Cardiac fibroblast (primary cell): ENCODE data around the gene PLEKHG2.

Experiments
- DNase-seq, 2 donors: peaks; one replicate each; pipeline versions ENCODE4 v3.0.0 to v3.0.0-alpha.2; 2010; ENCODE audit warnings: low read depth in 2 of 2
- H3K4me3 ChIP-seq, 2 donors: replicated peaks in 1 of 2; 1 replicate in 1 of 2; 2 replicates in 1 of 2; pipeline ENCODE4 v1.5.1; 2011; ENCODE audit warnings: low read depth in 2 of 2, low read length in 2 of 2, mild to moderate bottlenecking in 2 of 2, moderate library complexity in 1 of 2
- TF ChIP-seq, protein P1 (sequence below): IDR thresholded peaks from one replicate; pipeline ENCODE4 v1.5.1; 2011; ENCODE audit warnings: low read depth, mild to moderate bottlenecking, low read length, inconsistent platforms

The PLEKHG2 gene

GRCh38 chr19:39411081-39411831 lies 1.2 kb upstream of the PLEKHG2 start:
- peak in 1 of 2 donors; percentile 89 for DNase-seq
- no peak overlapping the region for H3K4me3 ChIP-seq
- TF ChIP-seq, protein P1, sequence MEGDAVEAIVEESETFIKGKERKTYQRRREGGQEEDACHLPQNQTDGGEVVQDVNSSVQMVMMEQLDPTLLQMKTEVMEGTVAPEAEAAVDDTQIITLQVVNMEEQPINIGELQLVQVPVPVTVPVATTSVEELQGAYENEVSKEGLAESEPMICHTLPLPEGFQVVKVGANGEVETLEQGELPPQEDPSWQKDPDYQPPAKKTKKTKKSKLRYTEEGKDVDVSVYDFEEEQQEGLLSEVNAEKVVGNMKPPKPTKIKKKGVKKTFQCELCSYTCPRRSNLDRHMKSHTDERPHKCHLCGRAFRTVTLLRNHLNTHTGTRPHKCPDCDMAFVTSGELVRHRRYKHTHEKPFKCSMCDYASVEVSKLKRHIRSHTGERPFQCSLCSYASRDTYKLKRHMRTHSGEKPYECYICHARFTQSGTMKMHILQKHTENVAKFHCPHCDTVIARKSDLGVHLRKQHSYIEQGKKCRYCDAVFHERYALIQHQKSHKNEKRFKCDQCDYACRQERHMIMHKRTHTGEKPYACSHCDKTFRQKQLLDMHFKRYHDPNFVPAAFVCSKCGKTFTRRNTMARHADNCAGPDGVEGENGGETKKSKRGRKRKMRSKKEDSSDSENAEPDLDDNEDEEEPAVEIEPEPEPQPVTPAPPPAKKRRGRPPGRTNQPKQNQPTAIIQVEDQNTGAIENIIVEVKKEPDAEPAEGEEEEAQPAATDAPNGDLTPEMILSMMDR, result no peak

DNA sequence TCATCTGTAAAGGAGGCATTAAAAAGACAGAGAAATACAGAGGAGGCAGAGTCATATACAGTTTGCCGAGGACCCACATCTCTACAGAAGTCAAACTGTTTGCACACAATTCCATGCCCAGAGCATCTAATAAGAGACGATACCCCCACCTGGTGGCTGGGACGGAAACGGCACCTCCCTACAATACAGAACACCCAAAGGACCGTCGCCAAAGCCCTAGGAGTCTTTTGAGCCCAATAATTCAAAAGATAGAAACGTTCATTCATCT lies 703 bp upstream of the PLEKHG2 start:
- TF ChIP-seq, protein P1, result peak; percentile 93
- peak overlapping the region; percentile 8 to 30 for H3K4me3 ChIP-seq
- peak; percentile 96 for DNase-seq

DNA sequence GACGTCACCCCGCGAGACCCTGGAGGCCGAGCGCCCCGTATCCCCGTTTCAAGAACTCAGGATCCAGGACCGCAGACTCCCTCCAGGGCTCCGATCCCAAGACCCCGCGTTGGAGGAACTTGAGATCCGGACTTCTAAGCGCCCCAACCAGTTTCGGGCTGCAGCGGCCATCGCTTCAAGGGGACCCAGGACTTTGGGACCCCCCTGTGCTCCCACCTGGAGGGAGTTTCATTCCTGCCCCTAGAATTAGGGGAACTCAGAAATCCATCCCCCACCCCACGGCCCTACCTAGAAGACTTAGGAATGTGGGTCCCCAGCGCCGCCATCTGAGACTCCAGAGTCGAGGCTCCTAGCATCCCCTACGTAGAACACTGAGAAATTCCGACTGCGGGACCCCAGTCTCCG lies 400 bp downstream of the PLEKHG2 start:
- DNase-seq, result peak in 1 of 2 donors; percentile 24
- peak overlapping the region; percentile 84 to 87 for H3K4me3 ChIP-seq
- TF ChIP-seq, protein P1, result no peak

GRCh38 chr19:39413272-39413910 lies 922 bp downstream of the PLEKHG2 start:
- DNase-seq, result peak; percentile 57 to 83
- TF ChIP-seq, protein P1, result no peak

DNA sequence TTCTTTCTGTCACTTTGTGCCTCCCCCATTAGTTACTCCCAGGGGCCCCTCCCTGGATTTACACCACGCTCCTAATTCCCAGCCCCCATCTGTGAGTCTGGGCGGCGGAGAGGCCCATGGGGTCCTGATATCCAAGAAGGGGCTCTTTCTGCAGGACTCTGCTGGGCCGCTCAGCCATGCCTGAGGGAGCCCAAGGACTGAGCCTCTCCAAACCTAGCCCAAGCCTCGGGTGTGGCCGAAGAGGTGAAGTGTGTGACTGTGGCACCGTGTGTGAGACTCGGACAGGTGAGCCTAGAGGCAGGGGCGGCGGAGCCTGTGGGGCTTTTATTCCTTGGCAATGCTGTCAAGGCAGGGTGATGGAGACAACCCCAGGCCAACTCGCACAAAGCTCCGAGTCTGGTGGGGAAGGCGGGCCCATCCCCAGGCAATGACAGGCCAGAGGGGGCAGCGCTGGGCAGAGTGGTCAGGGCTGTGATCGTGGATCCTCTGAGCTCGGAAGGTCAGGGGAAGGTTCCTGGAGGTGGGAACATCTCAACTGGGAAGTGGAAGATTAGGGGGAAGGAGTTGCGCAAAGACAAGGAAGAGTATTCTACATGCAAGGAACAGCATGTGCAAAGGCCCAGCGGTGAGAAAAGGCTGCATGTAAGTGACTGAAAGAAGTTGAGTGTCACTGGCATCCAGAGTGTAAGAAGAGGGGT lies 1.6 kb downstream of the PLEKHG2 start:
- H3K4me3 ChIP-seq, result peak overlapping the region; percentile 84 to 87
- TF ChIP-seq, protein P1, result peak; percentile 34
- peak in 1 of 2 donors; percentile 43 for DNase-seq

More at GRCh38 chr19:39413272-39413910, 922 bp downstream of the PLEKHG2 start:
- H3K4me3 ChIP-seq, result peak overlapping the region; percentile 84 to 87

DNA sequence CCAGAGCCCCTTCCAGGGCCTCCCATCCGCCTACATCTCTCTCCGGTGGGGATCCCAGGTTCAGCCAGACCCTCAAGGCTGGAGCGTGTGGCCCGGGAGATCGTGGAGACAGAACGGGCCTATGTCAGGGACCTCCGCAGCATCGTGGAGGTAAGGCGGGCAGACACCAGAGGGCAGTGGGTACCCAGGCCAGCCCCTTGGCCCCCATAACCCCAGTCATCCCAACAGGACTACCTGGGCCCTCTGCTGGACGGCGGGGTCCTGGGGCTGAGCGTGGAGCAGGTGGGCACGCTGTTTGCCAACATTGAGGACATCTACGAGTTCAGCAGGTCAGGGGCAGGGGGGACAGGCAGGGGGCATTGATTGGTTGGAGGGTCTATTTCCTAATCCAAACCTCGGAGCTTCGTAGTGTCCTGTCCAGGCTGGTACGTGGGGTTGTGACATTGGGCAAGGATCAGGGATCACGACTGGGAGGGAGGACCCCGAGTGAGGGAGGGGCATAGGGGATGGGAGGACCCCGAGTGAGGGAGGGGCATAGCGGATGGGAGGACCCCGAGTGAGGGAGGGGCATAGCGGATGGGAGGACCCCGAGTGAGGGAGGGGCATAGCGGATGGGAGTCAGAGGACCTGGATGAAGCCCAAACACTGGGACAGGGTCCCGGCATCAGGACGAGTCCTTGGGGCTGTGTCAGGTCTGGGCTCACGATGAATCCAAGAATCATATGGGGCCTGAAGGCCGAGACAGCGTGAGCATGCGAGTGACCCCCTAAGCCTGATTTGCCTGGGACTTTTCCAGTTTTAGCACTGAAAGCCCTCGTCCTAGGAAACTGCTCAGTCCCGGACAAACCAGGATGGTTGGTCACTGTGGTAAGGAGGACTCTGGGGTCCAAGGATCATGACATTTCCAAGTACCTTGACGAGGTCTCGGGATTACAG lies 2.9 kb downstream of the PLEKHG2 start:
- TF ChIP-seq, protein P1, result peak; percentile 2
- no peak for DNase-seq
- H3K4me3 ChIP-seq, result peak overlapping the region; percentile 84 to 87
